Endothelial cell of umbilical vein (primary cell): ENCODE results near the gene VPS54. TPM values are rescaled to one million over a fixed set of nuclear protein-coding genes. Genes with fewer than 3 reads are reported as not detected.

Experiments
- BruUV-seq: library from RNA; stranded (reverse); fragments of 400-500 nt; replicated peaks from 2 replicates; lab custom pipeline; 2021; lab: Mats Ljungman, UMichigan
- CTCF ChIA-PET: fragments of 300-600, 350-600 bp; sonication (Branson Sonifier 250); formaldehyde crosslinking; loops from one replicate; lab custom pipeline; 2021; ENCODE audit warnings: antibody characterized with exemption, inconsistent platforms; lab: Charles Lee
- POLR2A ChIA-PET: fragments of 300-600, 350-600 bp; sonication (Branson Sonifier 250); formaldehyde crosslinking; loops from one replicate; lab custom pipeline; 2021; ENCODE audit warnings: antibody characterized with exemption, inconsistent platforms; lab: Charles Lee
- DNase-seq: peaks from one replicate; pipeline ENCODE4 v3.0.0-alpha.2; 2011; ENCODE audit warnings: low read depth, low spot score
- FAIRE-seq: peaks from 2 replicates; lab custom pipeline; 2011; peaks lifted over from hg19 to GRCh38; lab: Jason Lieb, UNC
- H2AFZ ChIP-seq: 2 replicates; pipeline ENCODE4 v1.6.0; 2012; ENCODE audit warnings: low read depth, low read length, control low read depth, inconsistent platforms
- H3K27ac ChIP-seq: 2 replicates; pipeline ENCODE4 v1.5.1; 2011; ENCODE audit warnings: low read depth, mild to moderate bottlenecking, control low read depth, low read length, moderate library complexity; ENCODE audit not compliant: insufficient read depth
- H3K27me3 ChIP-seq, 2 experiments: 2 replicates each; pipeline versions ENCODE4 v1.6.0 to v1.6.1; 2011; ENCODE audit warnings: low read length in 2 of 2, mixed read lengths in 1 of 2; ENCODE audit not compliant: control insufficient read depth in 2 of 2, insufficient read depth in 2 of 2
- H3K36me3 ChIP-seq, 2 experiments: 2 replicates in 1 of 2; 3 replicates in 1 of 2; pipeline ENCODE4 v1.5.1; 2011; ENCODE audit warnings: low read length in 2 of 2, mild to moderate bottlenecking in 1 of 2, moderate library complexity in 1 of 2; ENCODE audit not compliant: control insufficient read depth in 2 of 2, insufficient read depth in 2 of 2; ENCODE audit errors: extremely low read depth in 1 of 2
- H3K4me1 ChIP-seq: 3 replicates; pipeline ENCODE4 v1.5.1; 2011; ENCODE audit warnings: mild to moderate bottlenecking, low read length; ENCODE audit not compliant: control insufficient read depth, insufficient read depth; ENCODE audit errors: extremely low read depth
- H3K4me2 ChIP-seq: 2 replicates; pipeline ENCODE4 v1.6.1; 2011; ENCODE audit warnings: low read length, control low read depth, mixed read lengths; ENCODE audit not compliant: insufficient read depth
- H3K4me3 ChIP-seq, 3 experiments: fragments of 200-600 bp in 1 of 3; sonication (generic), shearing (Covaris generic) in 1 of 3; replicated peaks in 1 of 3; 2 replicates each; pipeline ENCODE4 v1.5.1; 2011 to 2016; ENCODE audit warnings: control low read depth in 3 of 3, low read length in 3 of 3, mild to moderate bottlenecking in 2 of 3, inconsistent platforms in 1 of 3, low read depth in 1 of 3, moderate library complexity in 1 of 3; ENCODE audit not compliant: insufficient read depth in 1 of 3
- H3K79me2 ChIP-seq: 2 replicates; pipeline ENCODE4 v1.6.0; 2012; ENCODE audit warnings: low read length, inconsistent platforms; ENCODE audit not compliant: control insufficient read depth, insufficient read depth
- H3K9ac ChIP-seq: replicated peaks from 2 replicates; pipeline ENCODE3; 2011; ENCODE audit warnings: low read length, control low read depth; ENCODE audit not compliant: insufficient read depth; ENCODE audit errors: extremely low read depth
- H3K9me1 ChIP-seq: replicated peaks from 3 replicates; pipeline ENCODE4 v1.6.0; 2011; ENCODE audit warnings: mild to moderate bottlenecking, low read length; ENCODE audit not compliant: control insufficient read depth, insufficient read depth; ENCODE audit errors: extremely low read depth
- H3K9me3 ChIP-seq: replicated peaks from 2 replicates; pipeline ENCODE4 v1.5.1; 2012; ENCODE audit warnings: low read length, inconsistent platforms; ENCODE audit not compliant: control insufficient read depth, insufficient read depth
- H4K20me1 ChIP-seq: replicated peaks from 2 replicates; pipeline ENCODE3; 2011; ENCODE audit warnings: mild to moderate bottlenecking, low read length; ENCODE audit not compliant: control insufficient read depth, insufficient read depth; ENCODE audit errors: extremely low read depth
- EZH2 ChIP-seq: IDR thresholded peaks from 2 replicates; pipeline ENCODE4 v1.6.1; 2012; ENCODE audit warnings: borderline replicate concordance, low read depth, mild to moderate bottlenecking, moderate library complexity, low read length, inconsistent platforms; ENCODE audit not compliant: severe bottlenecking
- FOS ChIP-seq: IDR thresholded peaks from 2 replicates; pipeline ENCODE4 v1.6.1; 2011; ENCODE audit warnings: mild to moderate bottlenecking, low read length, moderate library complexity, borderline replicate concordance; ENCODE audit not compliant: insufficient read depth
- GATA2 ChIP-seq: IDR thresholded peaks from 2 replicates; pipeline ENCODE4 v1.7.0; 2011; ENCODE audit warnings: low read depth, mild to moderate bottlenecking, moderate library complexity, mixed read lengths, low read length; ENCODE audit not compliant: insufficient read length, insufficient read depth
- JUN ChIP-seq: IDR thresholded peaks from 2 replicates; pipeline ENCODE4 v1.6.1; 2011; ENCODE audit warnings: borderline replicate concordance, low read depth; ENCODE audit not compliant: insufficient read length, insufficient read depth
- MYC ChIP-seq: IDR thresholded peaks from one replicate; pipeline ENCODE4 v1.6.1; 2011; ENCODE audit warnings: mild to moderate bottlenecking, low read depth, low read length
- POLR2A ChIP-seq: IDR thresholded peaks from 2 replicates; pipeline ENCODE4 v1.6.1; 2012; ENCODE audit warnings: low read depth, mild to moderate bottlenecking, control low read depth, low read length
- POLR2AphosphoS5 ChIP-seq: IDR thresholded peaks from 2 replicates; pipeline ENCODE4 v1.6.1; 2012; ENCODE audit warnings: low read depth, mild to moderate bottlenecking, control low read depth, low read length, moderate library complexity; ENCODE audit not compliant: insufficient read depth
- dilution Hi-C: fragments of 300-500 bp; cut with MboI; formaldehyde crosslinking; loops from one replicate; pipeline ENCODE4 v1.15.0; 2019; ENCODE audit warnings: low sequenced_read_pairs; ENCODE audit not compliant: extremely low pct_ligation_motif_present
- intact Hi-C: fragments of 100-400 bp; cut with micrococcal nuclease; formaldehyde crosslinking; loops from one replicate; pipeline ENCODE4 v1.10.0; 2022
- polyA plus RNA-seq, 4 experiments: library from polyadenylated mRNA; depleted of rRNA in 3 of 4; stranded (reverse) in 3 of 4; unstranded in 1 of 4; fragments of >200 nt; gene quantifications; 2 replicates each; pipeline versions ENCODE4 v1.2.1 to v1.2.3, GENCODE V29; 2011 to 2012; ENCODE audit warnings: missing spikeins in 1 of 4
- total RNA-seq: library from RNA; stranded (reverse); gene quantifications from 2 replicates; pipeline ENCODE4 v1.2.3, GENCODE V29; 2021
- TF ChIP-seq, protein P1 (sequence below): IDR thresholded peaks from 2 replicates; pipeline ENCODE4 v1.6.1; 2011; ENCODE audit not compliant: insufficient read depth, insufficient read length
- TF ChIP-seq, protein P2 (sequence below), 2 donors: IDR thresholded peaks; 1 replicate in 1 of 2; 2 replicates in 1 of 2; pipeline ENCODE4 v1.5.1; 2011; ENCODE audit warnings: low read length in 2 of 2, mild to moderate bottlenecking in 2 of 2, moderate library complexity in 2 of 2, control low read depth in 1 of 2, inconsistent platforms in 1 of 2, low read depth in 1 of 2; ENCODE audit not compliant: insufficient read depth in 1 of 2; ENCODE audit errors: extremely low read depth in 1 of 2

The VPS54 gene
- total and polyA plus RNA-seq, 2 donors (not counting 3 experiments of a cell fraction or from before 2014, with no cell fraction given), result 6.3 to 17.7 TPM

DNA sequence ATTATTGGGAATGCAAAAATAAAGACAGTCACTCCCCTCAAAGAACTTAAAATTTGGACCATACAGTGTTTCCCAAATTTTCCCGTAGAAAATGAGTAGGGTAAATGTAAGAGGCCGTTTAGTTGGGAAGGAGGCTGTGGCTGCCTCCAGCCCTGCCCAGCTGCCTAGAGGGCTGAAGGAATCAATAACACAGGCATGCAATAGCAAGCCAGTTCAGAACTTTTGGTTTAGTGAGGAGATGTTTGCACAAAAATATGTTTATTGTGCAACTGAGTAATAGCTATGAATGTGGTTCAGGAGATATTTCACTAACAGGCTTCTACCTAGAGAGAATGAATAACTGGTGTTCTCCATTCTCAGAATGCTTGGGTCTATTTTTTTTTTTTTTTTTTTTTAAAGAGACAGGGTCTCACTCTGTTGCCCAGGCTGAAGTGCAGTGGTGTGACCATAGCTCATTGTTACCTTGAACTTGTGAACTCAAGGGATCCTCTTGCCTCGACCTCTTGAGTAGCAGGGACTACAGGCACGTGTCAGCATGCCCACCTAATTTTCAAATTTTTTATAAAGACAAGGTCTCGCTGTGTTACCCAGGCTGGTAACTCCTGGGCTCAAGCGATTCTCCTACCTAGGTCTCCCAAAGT lies 153.9 kb downstream of the VPS54 start:
- intact Hi-C loops, result no loop called here
- H3K9ac ChIP-seq, result no peak overlapping the region
- H3K4me3 ChIP-seq, result no peak overlapping the region
- H3K36me3 ChIP-seq, result peaks cover 0 to 4% of the 10 kb centered on the region in 2 experiments
- DNase-seq (no peak), FAIRE-seq (no peak)
- no peaks in the 10 kb centered on the region for H3K9me3 ChIP-seq
- no peak overlapping the region for H2AFZ ChIP-seq
- no peak overlapping the region for H3K4me2 ChIP-seq
- H3K4me1 ChIP-seq, result no peaks in the 10 kb centered on the region
- H3K27me3 ChIP-seq, result no peaks in the 10 kb centered on the region
- no peaks in the 10 kb centered on the region for H4K20me1 ChIP-seq
- no peak overlapping the region for H3K27ac ChIP-seq
- POLR2A ChIA-PET, result no interaction called here
- peaks cover 3% of the 10 kb centered on the region for H3K79me2 ChIP-seq
- H3K9me1 ChIP-seq, result no peaks in the 10 kb centered on the region
- dilution Hi-C loops, result no loop called here
- TF ChIP-seq, protein P1, sequence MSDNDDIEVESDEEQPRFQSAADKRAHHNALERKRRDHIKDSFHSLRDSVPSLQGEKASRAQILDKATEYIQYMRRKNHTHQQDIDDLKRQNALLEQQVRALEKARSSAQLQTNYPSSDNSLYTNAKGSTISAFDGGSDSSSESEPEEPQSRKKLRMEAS, result no peak
- TF ChIP-seq POLR2A (no peak), FOS (no peak), JUN (no peak), EZH2 (no peak), POLR2AphosphoS5 (no peak), GATA2 (no peak), MYC (no peak)
- TF ChIP-seq, protein P2, sequence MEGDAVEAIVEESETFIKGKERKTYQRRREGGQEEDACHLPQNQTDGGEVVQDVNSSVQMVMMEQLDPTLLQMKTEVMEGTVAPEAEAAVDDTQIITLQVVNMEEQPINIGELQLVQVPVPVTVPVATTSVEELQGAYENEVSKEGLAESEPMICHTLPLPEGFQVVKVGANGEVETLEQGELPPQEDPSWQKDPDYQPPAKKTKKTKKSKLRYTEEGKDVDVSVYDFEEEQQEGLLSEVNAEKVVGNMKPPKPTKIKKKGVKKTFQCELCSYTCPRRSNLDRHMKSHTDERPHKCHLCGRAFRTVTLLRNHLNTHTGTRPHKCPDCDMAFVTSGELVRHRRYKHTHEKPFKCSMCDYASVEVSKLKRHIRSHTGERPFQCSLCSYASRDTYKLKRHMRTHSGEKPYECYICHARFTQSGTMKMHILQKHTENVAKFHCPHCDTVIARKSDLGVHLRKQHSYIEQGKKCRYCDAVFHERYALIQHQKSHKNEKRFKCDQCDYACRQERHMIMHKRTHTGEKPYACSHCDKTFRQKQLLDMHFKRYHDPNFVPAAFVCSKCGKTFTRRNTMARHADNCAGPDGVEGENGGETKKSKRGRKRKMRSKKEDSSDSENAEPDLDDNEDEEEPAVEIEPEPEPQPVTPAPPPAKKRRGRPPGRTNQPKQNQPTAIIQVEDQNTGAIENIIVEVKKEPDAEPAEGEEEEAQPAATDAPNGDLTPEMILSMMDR (IDR thresholded peaks at IDR 0.05; ENCODE audit: extremely low read depth in 1 of 2, insufficient read depth in 1 of 2, low read depth in 1 of 2, low read length in 2 of 2), result no peak
- BruUV-seq, result no TSS peak
- CTCF ChIA-PET, result interaction anchor here (3.4 to 6.5 kb wide), 2 partner anchors 166 to 173 kb away, joined by 18 to 178 read pairs; no protein-coding TSS in a partner anchor
